H1 (cell line): ENCODE measurements around the gene CNTD1. TPM values are rescaled to one million over a fixed set of nuclear protein-coding genes. Genes with fewer than 3 reads are reported as not detected.

Experiments
- CBX8 ChIP-seq: fragments of 300-800, 300-1000 bp; sonication (generic); IDR thresholded peaks from 2 replicates; pipeline ENCODE4 v1.7.1; 2016; ENCODE audit warnings: low read depth, low read length, borderline replicate concordance
- CTCF ChIP-seq, 3 experiments: IDR thresholded peaks; 1 replicate in 2 of 3; 2 replicates in 1 of 3; pipeline versions ENCODE4 v1.5.1 to v1.6.1; 2011; ENCODE audit warnings: low read length in 3 of 3, mild to moderate bottlenecking in 3 of 3, inconsistent platforms in 2 of 3, low read depth in 1 of 3, moderate library complexity in 1 of 3; ENCODE audit not compliant: insufficient read depth in 1 of 3; ENCODE audit errors: control extremely low read depth in 1 of 3
- GABPA ChIP-seq: IDR thresholded peaks from 2 replicates; pipeline ENCODE4 v1.6.1; 2011; ENCODE audit warnings: mild to moderate bottlenecking, low read length, moderate library complexity, borderline replicate concordance; ENCODE audit not compliant: insufficient read depth
- RXRA ChIP-seq: IDR thresholded peaks from 2 replicates; pipeline ENCODE4 v1.6.1; 2011; ENCODE audit warnings: low read depth, mild to moderate bottlenecking, low read length, moderate library complexity; ENCODE audit not compliant: insufficient read depth
- TAF7 ChIP-seq: optimal IDR thresholded peaks from 2 replicates; pipeline ENCODE3; 2011; ENCODE audit warnings: low read depth, mild to moderate bottlenecking, inconsistent platforms, low read length, moderate library complexity, borderline replicate concordance
- TBP ChIP-seq: IDR thresholded peaks from 2 replicates; pipeline ENCODE4 v1.6.1; 2011; ENCODE audit warnings: low read depth, low read length, improper control_type of control experiment
- polyA plus RNA-seq, 7 experiments: library from polyadenylated mRNA; depleted of rRNA in 3 of 7; stranded (reverse) in 5 of 7; unstranded in 2 of 7; fragments of >200 nt in 5 of 7; fragments of 200-250 nt in 2 of 7; gene quantifications; 1 replicate in 5 of 7; 2 replicates in 1 of 7; 4 replicates in 1 of 7; pipeline versions ENCODE4 v1.2.1 to v1.2.3, GENCODE V29; 2011 to 2013; ENCODE audit warnings: missing spikeins in 2 of 7, mixed read lengths in 2 of 7
- total RNA-seq: library from RNA; stranded (reverse); fragmentation: NEBNext Ultra II Directional; extraction: Animal tissue kit (Norgen Biotek cat#: 25700); gene quantifications from 2 replicates; pipeline ENCODE4 v1.2.1, GENCODE V29; 2021
- TF ChIP-seq, protein P1 (sequence below): IDR thresholded peaks from 2 replicates; pipeline ENCODE4 v1.6.1; 2011; ENCODE audit warnings: low read length, improper control_type of control experiment

The CNTD1 gene
- total and polyA plus RNA-seq, 2 of the 8 experiments (the other 6 are each of a cell fraction or from before 2014, with no cell fraction given): not detected

DNA sequence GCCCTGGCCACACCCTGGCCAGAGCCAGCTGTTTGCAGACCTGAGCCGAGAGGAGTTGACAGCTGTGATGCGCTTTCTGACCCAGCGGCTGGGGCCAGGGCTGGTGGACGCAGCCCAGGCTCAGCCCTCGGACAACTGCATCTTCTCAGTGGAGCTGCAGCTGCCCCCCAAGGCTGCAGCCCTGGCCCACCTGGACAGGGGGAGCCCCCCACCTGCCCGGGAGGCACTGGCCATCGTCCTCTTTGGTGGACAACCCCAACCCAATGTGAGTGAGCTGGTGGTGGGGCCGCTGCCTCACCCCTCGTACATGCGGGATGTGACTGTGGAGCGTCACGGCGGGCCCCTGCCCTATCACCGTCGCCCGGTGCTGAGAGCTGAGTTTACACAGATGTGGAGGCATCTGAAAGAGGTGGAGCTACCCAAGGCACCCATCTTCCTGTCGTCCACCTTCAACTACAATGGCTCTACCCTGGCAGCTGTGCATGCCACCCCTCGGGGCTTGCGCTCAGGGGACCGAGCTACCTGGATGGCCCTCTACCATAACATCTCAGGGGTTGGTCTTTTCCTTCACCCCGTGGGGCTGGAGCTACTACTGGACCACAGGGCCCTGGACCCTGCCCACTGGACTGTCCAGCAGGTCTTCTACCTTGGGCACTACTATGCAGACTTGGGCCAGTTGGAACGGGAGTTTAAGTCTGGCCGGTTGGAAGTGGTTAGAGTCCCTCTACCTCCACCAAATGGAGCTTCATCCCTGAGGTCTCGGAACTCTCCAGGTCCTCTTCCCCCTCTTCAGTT, 46.3 kb downstream of the CNTD1 start (continued):
- TF ChIP-seq, protein P1, sequence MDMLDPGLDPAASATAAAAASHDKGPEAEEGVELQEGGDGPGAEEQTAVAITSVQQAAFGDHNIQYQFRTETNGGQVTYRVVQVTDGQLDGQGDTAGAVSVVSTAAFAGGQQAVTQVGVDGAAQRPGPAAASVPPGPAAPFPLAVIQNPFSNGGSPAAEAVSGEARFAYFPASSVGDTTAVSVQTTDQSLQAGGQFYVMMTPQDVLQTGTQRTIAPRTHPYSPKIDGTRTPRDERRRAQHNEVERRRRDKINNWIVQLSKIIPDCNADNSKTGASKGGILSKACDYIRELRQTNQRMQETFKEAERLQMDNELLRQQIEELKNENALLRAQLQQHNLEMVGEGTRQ: no peak
- TF ChIP-seq TBP (no peak), RXRA (no peak), CTCF (IDR thresholded peaks at IDR 0.05; ENCODE audit: control extremely low read depth in 1 of 3, insufficient read depth in 1 of 3, low read depth in 1 of 3, low read length in 3 of 3) (no peak), TAF7 (no peak), CBX8 (no peak), GABPA (no peak)
